ENCODE data around the gene PRDM5.

GRCh38 chr4:120750152-120750525 lies 172.4 kb downstream of the PRDM5 start:
- TF ChIP-seq, protein P1, sequence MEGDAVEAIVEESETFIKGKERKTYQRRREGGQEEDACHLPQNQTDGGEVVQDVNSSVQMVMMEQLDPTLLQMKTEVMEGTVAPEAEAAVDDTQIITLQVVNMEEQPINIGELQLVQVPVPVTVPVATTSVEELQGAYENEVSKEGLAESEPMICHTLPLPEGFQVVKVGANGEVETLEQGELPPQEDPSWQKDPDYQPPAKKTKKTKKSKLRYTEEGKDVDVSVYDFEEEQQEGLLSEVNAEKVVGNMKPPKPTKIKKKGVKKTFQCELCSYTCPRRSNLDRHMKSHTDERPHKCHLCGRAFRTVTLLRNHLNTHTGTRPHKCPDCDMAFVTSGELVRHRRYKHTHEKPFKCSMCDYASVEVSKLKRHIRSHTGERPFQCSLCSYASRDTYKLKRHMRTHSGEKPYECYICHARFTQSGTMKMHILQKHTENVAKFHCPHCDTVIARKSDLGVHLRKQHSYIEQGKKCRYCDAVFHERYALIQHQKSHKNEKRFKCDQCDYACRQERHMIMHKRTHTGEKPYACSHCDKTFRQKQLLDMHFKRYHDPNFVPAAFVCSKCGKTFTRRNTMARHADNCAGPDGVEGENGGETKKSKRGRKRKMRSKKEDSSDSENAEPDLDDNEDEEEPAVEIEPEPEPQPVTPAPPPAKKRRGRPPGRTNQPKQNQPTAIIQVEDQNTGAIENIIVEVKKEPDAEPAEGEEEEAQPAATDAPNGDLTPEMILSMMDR (IDR thresholded peaks at IDR 0.05), result no peak
- no peak for TF ChIP-seq POLR2A (IDR thresholded peaks at IDR 0.05)

Data from right lobe of liver (tissue), 4 donors.